Gastroesophageal sphincter (tissue), 2 donors: ENCODE results near the gene SMTNL1.

Source experiments
- EP300 ChIP-seq: sonication (generic); formaldehyde crosslinking; IDR thresholded peaks from one replicate; pipeline ENCODE4 v1.6.1; 2017; ENCODE audit warnings: antibody characterized with exemption, mild to moderate bottlenecking
- POLR2A ChIP-seq, 2 donors: fragments of 450-650 bp; IDR thresholded peaks; one replicate each; pipeline ENCODE4 v1.6.1; 2017; ENCODE audit warnings: antibody characterized with exemption in 2 of 2, mild to moderate bottlenecking in 2 of 2, moderate library complexity in 1 of 2
- POLR2AphosphoS5 ChIP-seq: sonication (generic); formaldehyde crosslinking; IDR thresholded peaks from one replicate; pipeline ENCODE4 v1.6.1; 2017; ENCODE audit warnings: antibody characterized with exemption

GRCh38 chr11:57499413-57499982 lies 37.9 kb upstream of the SMTNL1 start:
- TF ChIP-seq POLR2A (IDR thresholded peaks at IDR 0.05) (peak; percentile 13 to 25), EP300 (no peak), POLR2AphosphoS5 (peak; percentile 73)
